HEK293 (cell line): ENCODE measurements around the gene MMP25.
"Not testable (repeated sequence)": the region's sequence is repeated elsewhere in the genome, so short reads cannot be mapped to it uniquely, and the experiment has no call there.

Experiments used
- CTCF ChIA-PET: fragments of 350-600 bp; formaldehyde crosslinking; extraction: SDS; loops from one replicate; lab custom pipeline; 2021; ENCODE audit warnings: antibody characterized with exemption; lab: Yijun Ruan, JAX
- POLR2A ChIA-PET: fragments of 300-600 bp; formaldehyde crosslinking; extraction: SDS; loops from one replicate; lab custom pipeline; 2020; ENCODE audit warnings: antibody characterized with exemption, inconsistent platforms; lab: Yijun Ruan, JAX
- H3K27ac ChIP-seq: fragments of 200-500 bp; sonication (Bioruptor generic); 2 replicates; pipeline ENCODE4 v1.5.1; 2014; ENCODE audit warnings: low read depth, low read length, control low read depth, inconsistent platforms; ENCODE audit errors: extremely low read depth
- H3K36me3 ChIP-seq, 2 experiments: fragments of 200-500 bp in 1 of 2; sonication (Bioruptor generic) in 1 of 2; 1 replicate in 1 of 2; 2 replicates in 1 of 2; pipeline ENCODE4 v1.5.1; 2014 to 2017; ENCODE audit warnings: inconsistent platforms in 2 of 2, low read length in 2 of 2; ENCODE audit not compliant: control insufficient read depth in 2 of 2, insufficient read depth in 1 of 2
- H3K4me1 ChIP-seq: fragments of 200-500 bp; sonication (Bioruptor generic); 2 replicates; pipeline ENCODE4 v1.5.1; 2014; ENCODE audit warnings: mild to moderate bottlenecking, low read length, inconsistent platforms; ENCODE audit not compliant: control insufficient read depth, insufficient read depth
- H3K4me3 ChIP-seq: 2 replicates; pipeline ENCODE4 v1.5.1; 2011; ENCODE audit warnings: low read depth, mild to moderate bottlenecking, control low read depth, low read length, moderate library complexity
- H3K9me3 ChIP-seq: fragments of 200-500 bp; sonication (Bioruptor generic); 2 replicates; pipeline ENCODE4 v1.5.1; 2014; ENCODE audit warnings: low read depth, low read length, inconsistent platforms; ENCODE audit not compliant: control insufficient read depth, insufficient read depth
- BCL11B ChIP-seq: fragments of 450-650 bp; formaldehyde crosslinking; IDR thresholded peaks from 2 replicates; pipeline ENCODE4 v1.5.1; 2016; ENCODE audit warnings: low read depth, missing biosample characterization, missing genetic modification characterization
- EGR2 ChIP-seq: fragments of 450-650 bp; formaldehyde crosslinking; IDR thresholded peaks from 2 replicates; pipeline ENCODE4 v1.5.1; 2016; ENCODE audit warnings: low read depth, missing biosample characterization, missing genetic modification characterization
- KLF1 ChIP-seq: fragments of 450-650 bp; formaldehyde crosslinking; IDR thresholded peaks from 2 replicates; pipeline ENCODE4 v1.5.1; 2016; ENCODE audit warnings: missing biosample characterization, missing genetic modification characterization
- KLF17 ChIP-seq: fragments of 450-650 bp; formaldehyde crosslinking; IDR thresholded peaks from 2 replicates; pipeline ENCODE4 v1.5.1; 2016; ENCODE audit warnings: missing biosample characterization, missing genetic modification characterization
- KLF8 ChIP-seq: fragments of 450-650 bp; formaldehyde crosslinking; IDR thresholded peaks from 2 replicates; pipeline ENCODE4 v1.5.1; 2016; ENCODE audit warnings: missing biosample characterization, missing genetic modification characterization
- PRDM1 ChIP-seq: fragments of 450-650 bp; formaldehyde crosslinking; IDR thresholded peaks from 2 replicates; pipeline ENCODE4; 2016; ENCODE audit warnings: missing biosample characterization, missing genetic modification characterization
- SALL2 ChIP-seq: fragments of 450-650 bp; formaldehyde crosslinking; IDR thresholded peaks from 2 replicates; pipeline ENCODE4 v1.5.0; 2017; ENCODE audit warnings: missing biosample characterization, mild to moderate bottlenecking, missing genetic modification characterization, borderline replicate concordance
- ZBTB8A ChIP-seq: fragments of 450-650 bp; formaldehyde crosslinking; IDR thresholded peaks from 2 replicates; pipeline ENCODE4 v1.5.1; 2016; ENCODE audit warnings: missing biosample characterization, missing genetic modification characterization
- ZNF114 ChIP-seq: fragments of 450-650 bp; formaldehyde crosslinking; IDR thresholded peaks from 2 replicates; pipeline ENCODE4 v1.5.0; 2017; ENCODE audit warnings: missing biosample characterization, missing genetic modification characterization
- ZNF133 ChIP-seq: fragments of 450-650 bp; formaldehyde crosslinking; IDR thresholded peaks from 2 replicates; pipeline ENCODE4 v1.5.1; 2016; ENCODE audit warnings: missing biosample characterization, missing genetic modification characterization
- ZNF174 ChIP-seq: fragments of 450-650 bp; formaldehyde crosslinking; IDR thresholded peaks from 2 replicates; pipeline ENCODE4 v1.5.0; 2017; ENCODE audit warnings: missing biosample characterization, mild to moderate bottlenecking, missing genetic modification characterization
- ZNF18 ChIP-seq: fragments of 450-650 bp; formaldehyde crosslinking; IDR thresholded peaks from 2 replicates; pipeline ENCODE4 v1.5.1; 2016; ENCODE audit warnings: missing biosample characterization, missing genetic modification characterization
- ZNF266 ChIP-seq: fragments of 450-650 bp; formaldehyde crosslinking; IDR thresholded peaks from 2 replicates; pipeline ENCODE4 v1.5.1; 2016; ENCODE audit warnings: missing biosample characterization, missing genetic modification characterization, low read depth
- ZNF335 ChIP-seq: fragments of 450-650 bp; formaldehyde crosslinking; conservative IDR thresholded peaks from 2 replicates; pipeline ENCODE4 v1.5.1; 2016; ENCODE audit warnings: missing biosample characterization, missing genetic modification characterization
- ZNF394 ChIP-seq: fragments of 450-650 bp; formaldehyde crosslinking; IDR thresholded peaks from 2 replicates; pipeline ENCODE4 v1.5.1; 2016; ENCODE audit warnings: missing biosample characterization, missing genetic modification characterization, mild to moderate bottlenecking, moderate library complexity, borderline replicate concordance
- ZNF48 ChIP-seq: fragments of 450-650 bp; formaldehyde crosslinking; IDR thresholded peaks from 2 replicates; pipeline ENCODE4 v1.5.1; 2016; ENCODE audit warnings: missing biosample characterization, missing genetic modification characterization
- ZNF510 ChIP-seq: fragments of 450-650 bp; formaldehyde crosslinking; IDR thresholded peaks from 2 replicates; pipeline ENCODE4 v1.5.1; 2018; ENCODE audit warnings: mild to moderate bottlenecking, missing genetic modification characterization, missing biosample characterization; ENCODE audit not compliant: insufficient replicate concordance
- ZNF530 ChIP-seq: fragments of 450-650 bp; formaldehyde crosslinking; IDR thresholded peaks from 2 replicates; pipeline ENCODE4 v1.5.1; 2016; ENCODE audit warnings: low read depth, missing biosample characterization, missing genetic modification characterization
- ZNF658 ChIP-seq: fragments of 450-650 bp; formaldehyde crosslinking; IDR thresholded peaks from 2 replicates; pipeline ENCODE4; 2016; ENCODE audit warnings: missing biosample characterization, missing genetic modification characterization
- ZSCAN23 ChIP-seq: fragments of 450-650 bp; formaldehyde crosslinking; IDR thresholded peaks from 2 replicates; pipeline ENCODE4 v1.5.1; 2016; ENCODE audit warnings: missing biosample characterization, missing genetic modification characterization
- TF ChIP-seq, protein P1 (sequence below): fragments of 450-650 bp; formaldehyde crosslinking; IDR thresholded peaks from 2 replicates; pipeline ENCODE4 v1.5.1; 2016; ENCODE audit warnings: missing biosample characterization, missing genetic modification characterization
- TF ChIP-seq, protein P2 (sequence below): fragments of 450-650 bp; formaldehyde crosslinking; IDR thresholded peaks from 2 replicates; pipeline ENCODE4 v1.5.1; 2016; ENCODE audit warnings: missing biosample characterization, missing genetic modification characterization

MMP25 gene

DNA sequence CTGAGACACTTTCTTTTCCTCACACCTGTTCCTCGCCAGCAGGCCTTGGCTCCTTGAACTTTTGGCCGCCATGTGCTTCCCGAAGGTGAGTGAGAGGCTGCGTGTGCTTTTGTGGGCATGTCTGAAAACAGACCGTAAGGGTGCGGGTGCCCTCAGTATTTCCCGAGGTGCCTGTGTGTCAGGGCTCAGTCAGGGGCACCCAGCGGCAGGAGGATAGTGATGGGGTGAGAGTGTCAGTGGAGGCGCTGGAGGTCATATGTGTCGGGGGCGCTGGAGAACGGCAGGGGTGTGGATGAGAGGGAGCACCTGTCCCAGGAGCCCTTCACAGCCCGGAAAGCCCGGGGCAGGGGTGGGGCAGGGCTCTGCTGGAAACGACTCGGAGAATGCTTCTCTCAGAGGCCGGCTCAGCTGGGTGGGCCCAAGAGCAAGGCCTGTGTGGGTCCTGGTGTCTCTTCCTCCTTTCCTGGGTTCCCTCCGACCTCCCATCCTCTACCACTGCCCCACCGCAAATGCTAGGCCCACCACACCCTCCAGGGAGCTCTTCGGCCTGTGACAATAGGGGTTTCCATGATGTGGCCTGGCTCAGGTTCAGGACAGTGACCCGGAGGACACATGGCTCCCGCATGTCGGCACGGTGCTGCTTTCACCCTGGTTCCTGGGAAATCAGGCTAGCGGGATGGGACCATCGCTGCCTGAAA is 19.5 kb downstream of the MMP25 start:
- H3K4me1 ChIP-seq, result no peaks in the 10 kb centered on the region
- TF ChIP-seq ZBTB8A (tag by site-specific recombination) (peak; percentile 41; the same call in 1 of the 2 replicates), ZNF530 (tag by site-specific recombination) (no peak), ZNF48 (tag by site-specific recombination) (no peak), ZNF335 (tag by site-specific recombination) (peak; percentile 45; the same call in 1 of the 2 replicates), SALL2 (tag by site-specific recombination) (no peak), ZSCAN23 (tag by site-specific recombination) (no peak), ZNF114 (tag by site-specific recombination) (no peak)
- TF ChIP-seq, protein P1, sequence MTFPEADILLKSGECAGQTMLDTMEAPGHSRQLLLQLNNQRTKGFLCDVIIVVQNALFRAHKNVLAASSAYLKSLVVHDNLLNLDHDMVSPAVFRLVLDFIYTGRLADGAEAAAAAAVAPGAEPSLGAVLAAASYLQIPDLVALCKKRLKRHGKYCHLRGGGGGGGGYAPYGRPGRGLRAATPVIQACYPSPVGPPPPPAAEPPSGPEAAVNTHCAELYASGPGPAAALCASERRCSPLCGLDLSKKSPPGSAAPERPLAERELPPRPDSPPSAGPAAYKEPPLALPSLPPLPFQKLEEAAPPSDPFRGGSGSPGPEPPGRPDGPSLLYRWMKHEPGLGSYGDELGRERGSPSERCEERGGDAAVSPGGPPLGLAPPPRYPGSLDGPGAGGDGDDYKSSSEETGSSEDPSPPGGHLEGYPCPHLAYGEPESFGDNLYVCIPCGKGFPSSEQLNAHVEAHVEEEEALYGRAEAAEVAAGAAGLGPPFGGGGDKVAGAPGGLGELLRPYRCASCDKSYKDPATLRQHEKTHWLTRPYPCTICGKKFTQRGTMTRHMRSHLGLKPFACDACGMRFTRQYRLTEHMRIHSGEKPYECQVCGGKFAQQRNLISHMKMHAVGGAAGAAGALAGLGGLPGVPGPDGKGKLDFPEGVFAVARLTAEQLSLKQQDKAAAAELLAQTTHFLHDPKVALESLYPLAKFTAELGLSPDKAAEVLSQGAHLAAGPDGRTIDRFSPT, result no peak; the same call in 1 of the 2 replicates
- no peak overlapping the region for H3K27ac ChIP-seq
- ChIA-PET CTCF (interaction anchor here (0.6 to 1.5 kb wide), 3 partner anchors 9 to 106 kb away, joined by 3 read pairs; no protein-coding TSS in a partner anchor), POLR2A (interaction anchor here (0.6 kb wide), 2 partner anchors 10 to 70 kb away, joined by 3 to 6 read pairs; no protein-coding TSS in a partner anchor)
- no peak overlapping the region for H3K4me3 ChIP-seq
- H3K9me3 ChIP-seq, result no peaks in the 10 kb centered on the region
- H3K36me3 ChIP-seq, result no peaks in the 10 kb centered on the region

DNA sequence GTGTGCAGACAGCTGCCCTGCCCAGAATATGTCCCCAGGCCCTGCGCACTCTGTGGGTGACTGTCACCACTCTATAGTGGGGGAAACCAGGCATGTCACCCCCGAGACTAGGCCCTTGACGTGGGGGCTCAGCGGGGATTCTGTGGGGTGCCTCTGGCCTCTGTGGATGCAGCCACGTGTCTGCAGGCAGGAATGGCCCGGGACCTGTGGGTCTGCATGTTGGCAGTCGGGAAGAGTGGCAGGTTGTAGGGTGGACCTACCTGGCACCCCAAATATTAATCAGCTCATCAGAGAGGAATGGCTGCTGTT is 20.0 kb downstream of the MMP25 start:
- POLR2A ChIA-PET, result no interaction called here
- TF ChIP-seq ZNF510 (tag by site-specific recombination) (no peak), PRDM1 (no peak), ZNF133 (no peak), ZNF394 (tag by site-specific recombination) (no peak), ZNF658 (tag by site-specific recombination) (no peak), ZNF174 (tag by site-specific recombination) (no peak), EGR2 (tag by site-specific recombination) (no peak), ZNF266 (no peak)
- TF ChIP-seq, protein P2, sequence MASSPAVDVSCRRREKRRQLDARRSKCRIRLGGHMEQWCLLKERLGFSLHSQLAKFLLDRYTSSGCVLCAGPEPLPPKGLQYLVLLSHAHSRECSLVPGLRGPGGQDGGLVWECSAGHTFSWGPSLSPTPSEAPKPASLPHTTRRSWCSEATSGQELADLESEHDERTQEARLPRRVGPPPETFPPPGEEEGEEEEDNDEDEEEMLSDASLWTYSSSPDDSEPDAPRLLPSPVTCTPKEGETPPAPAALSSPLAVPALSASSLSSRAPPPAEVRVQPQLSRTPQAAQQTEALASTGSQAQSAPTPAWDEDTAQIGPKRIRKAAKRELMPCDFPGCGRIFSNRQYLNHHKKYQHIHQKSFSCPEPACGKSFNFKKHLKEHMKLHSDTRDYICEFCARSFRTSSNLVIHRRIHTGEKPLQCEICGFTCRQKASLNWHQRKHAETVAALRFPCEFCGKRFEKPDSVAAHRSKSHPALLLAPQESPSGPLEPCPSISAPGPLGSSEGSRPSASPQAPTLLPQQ, result no peak
- TF ChIP-seq, all 188 proteins: peak for 0
- H3K9me3 ChIP-seq, result no peaks in the 10 kb centered on the region
- H3K36me3 ChIP-seq, result no peaks in the 10 kb centered on the region
- H3K4me1 ChIP-seq, result no peaks in the 10 kb centered on the region
- H3K4me3 ChIP-seq, result no peak overlapping the region
- CTCF ChIA-PET, result interaction anchor here (0.6 to 1.5 kb wide), 3 partner anchors 9 to 63 kb away, joined by 3 read pairs; no protein-coding TSS in a partner anchor
- H3K27ac ChIP-seq, result no peak overlapping the region

GRCh38 chr16:3068487-3068886 is 22.1 kb downstream of the MMP25 start:
- no peaks in the 10 kb centered on the region for H3K9me3 ChIP-seq
- TF ChIP-seq ZNF133 (no peak), ZNF266 (no peak), BCL11B (tag by site-specific recombination) (no peak), KLF1 (peak; percentile 92), KLF8 (no peak), ZNF18 (tag by site-specific recombination) (no peak), KLF17 (tag by site-specific recombination) (peak; percentile 46; the same call in 1 of the 2 replicates)
- TF ChIP-seq, all 188 proteins: peak for 2
- H3K36me3 ChIP-seq, result no peaks in the 10 kb centered on the region
- no peak overlapping the region for H3K4me3 ChIP-seq
- H3K27ac ChIP-seq, result no peak overlapping the region
- H3K4me1 ChIP-seq, result no peaks in the 10 kb centered on the region
- ChIA-PET POLR2A (no interaction called here), CTCF (no interaction called here)

DNA sequence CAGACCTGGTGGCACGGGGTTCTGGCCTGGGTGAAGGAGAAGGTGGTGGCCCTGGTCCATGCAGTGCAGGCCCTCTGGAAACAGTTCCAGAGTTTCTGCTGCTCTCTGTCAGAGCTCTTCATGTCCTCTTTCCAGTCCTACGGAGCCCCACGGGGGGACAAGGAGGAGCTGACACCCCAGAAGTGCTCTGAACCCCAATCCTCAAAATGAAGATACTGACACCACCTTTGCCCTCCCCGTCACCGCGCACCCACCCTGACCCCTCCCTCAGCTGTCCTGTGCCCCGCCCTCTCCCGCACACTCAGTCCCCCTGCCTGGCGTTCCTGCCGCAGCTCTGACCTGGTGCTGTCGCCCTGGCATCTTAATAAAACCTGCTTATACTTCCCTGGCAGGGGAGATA is 22.8 kb downstream of the MMP25 start:
- ChIA-PET POLR2A (interaction anchor here (0.9 kb wide), 1 partner anchor 10 kb away, joined by 3 read pairs; no protein-coding TSS in a partner anchor), CTCF (interaction anchor here (0.8 to 0.9 kb wide), 2 partner anchors 10 to 41 kb away, joined by 4 read pairs; no protein-coding TSS in a partner anchor)
- not testable (repeated sequence) for H3K36me3 ChIP-seq, H3K4me3 ChIP-seq, H3K9me3 ChIP-seq, H3K27ac ChIP-seq, H3K4me1 ChIP-seq
